ENCODE measurements around the gene ZNF107.

GRCh38 chr7:64628192-64628591 is 37.7 kb upstream of the ZNF107 start:
- TF ChIP-seq CTCF (IDR thresholded peaks at IDR 0.05; ENCODE audit: low read depth, low read length), result no peak
- TF ChIP-seq MYC (IDR thresholded peaks at IDR 0.05; ENCODE audit: low read depth, low read length), result no peak
- TF ChIP-seq MAX (IDR thresholded peaks at IDR 0.05; ENCODE audit: low read depth, low read length), result no peak

All from NB4 (cell line).